ENCODE data around the gene FOXP4. TPM values are rescaled to one million over a fixed set of nuclear protein-coding genes. Genes with fewer than 3 reads are reported as not detected.

The FOXP4 gene
- total RNA-seq, 1 experiment from 2014 or later, result 1.2 TPM

DNA sequence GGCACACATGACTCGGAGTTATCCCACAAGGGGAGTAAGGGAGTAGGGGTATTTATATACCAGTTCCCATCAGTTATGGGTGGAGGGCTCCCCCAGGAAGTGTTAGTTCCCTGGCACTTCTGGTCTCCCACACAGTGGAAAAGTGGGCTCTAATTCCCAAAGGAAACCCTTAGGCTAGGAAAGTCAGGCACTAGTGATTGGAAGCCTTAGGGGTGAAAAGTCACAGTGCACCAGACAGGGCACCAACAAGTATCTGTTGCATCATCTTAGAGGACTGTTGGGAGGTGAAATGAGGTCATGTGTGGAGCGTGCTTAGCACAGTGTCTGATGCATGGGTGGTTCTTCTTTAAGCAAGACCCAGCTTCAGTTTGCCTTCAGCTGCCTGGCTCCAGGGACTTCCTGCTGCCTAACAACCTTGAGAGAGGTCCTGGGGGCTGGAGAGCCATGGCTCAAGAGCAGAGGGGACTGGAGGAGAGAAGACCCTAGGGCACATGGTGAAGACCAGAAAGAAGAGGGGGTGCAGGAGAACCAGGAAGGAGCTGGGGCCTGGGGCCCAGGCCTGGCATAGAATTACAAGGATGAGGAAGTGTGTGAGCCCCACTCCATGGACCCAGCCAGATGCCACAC, 7.5 kb upstream of the FOXP4 start:
- DNase-seq (ENCODE audit: low read depth, low spot score), result no peak
- in situ Hi-C loops (cut with HindIII; ENCODE audit: low pct_unique_long_range_greater_than_20kb, low sequenced_read_pairs), result no loop called here

DNA sequence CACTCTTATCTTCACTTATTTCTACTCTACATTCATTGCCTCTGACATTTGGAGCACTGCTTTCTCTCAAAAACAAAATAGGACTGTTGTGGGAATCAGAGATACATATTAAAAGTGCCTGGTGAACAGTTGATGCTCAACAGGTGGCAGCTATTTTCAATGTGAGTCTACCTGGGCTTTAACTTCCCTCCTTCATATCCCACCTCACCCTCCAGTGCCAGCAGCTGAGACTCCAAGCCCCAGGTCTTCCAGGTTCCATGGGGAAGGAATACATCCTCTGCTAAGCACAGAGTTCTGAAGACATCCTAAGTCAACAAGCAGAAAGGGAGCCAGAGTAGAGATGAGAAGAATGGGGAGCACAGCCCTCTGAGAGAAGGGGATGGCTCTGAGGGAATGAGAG, 7.0 kb upstream of the FOXP4 start:
- no peak for DNase-seq (ENCODE audit: low read depth, low spot score)
- in situ Hi-C loops (cut with HindIII; ENCODE audit: low pct_unique_long_range_greater_than_20kb, low sequenced_read_pairs), result no loop called here

DNA sequence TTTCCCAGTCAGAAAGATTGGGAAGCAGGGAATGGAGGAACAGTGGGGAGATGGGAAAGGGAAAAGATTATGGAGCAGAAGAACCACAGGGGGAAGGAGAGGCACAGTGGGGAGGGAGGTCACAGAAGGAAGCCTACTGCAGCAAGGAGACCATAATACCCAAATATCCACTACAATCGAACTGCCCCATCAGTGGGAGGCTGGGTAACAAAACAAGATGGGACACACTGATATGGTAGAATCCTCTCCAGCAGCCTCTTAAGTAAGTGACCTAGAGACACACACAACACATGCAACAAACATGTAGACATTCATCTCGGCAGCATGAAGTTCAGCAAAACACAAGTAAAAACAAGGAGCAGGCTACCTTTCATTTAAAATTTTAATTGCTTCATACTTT, 4.8 kb upstream of the FOXP4 start:
- in situ Hi-C loops (cut with HindIII; ENCODE audit: low pct_unique_long_range_greater_than_20kb, low sequenced_read_pairs), result no loop called here
- no peak for DNase-seq (ENCODE audit: low read depth, low spot score)

DNA sequence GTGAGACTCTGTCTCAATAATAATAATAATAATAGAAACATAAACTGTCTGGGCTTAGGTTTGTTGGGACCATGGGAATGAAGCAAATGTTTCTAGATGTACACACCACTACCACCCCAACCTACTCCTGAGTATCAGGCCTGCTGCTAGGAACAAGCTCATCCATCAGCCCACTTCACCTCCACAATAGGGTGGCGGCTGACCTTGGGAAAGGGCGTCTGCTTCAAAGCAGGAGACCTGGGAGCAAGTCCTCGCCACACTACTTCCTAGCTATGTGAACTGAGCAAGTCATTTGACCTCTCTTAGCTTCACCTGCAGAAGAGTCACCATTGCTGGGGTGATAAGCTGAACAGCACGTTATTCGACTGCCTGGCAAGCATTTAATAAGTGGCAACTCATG, 3.1 kb upstream of the FOXP4 start:
- no peak for DNase-seq (ENCODE audit: low read depth, low spot score)
- in situ Hi-C loops (cut with HindIII; ENCODE audit: low pct_unique_long_range_greater_than_20kb, low sequenced_read_pairs), result no loop called here

DNA sequence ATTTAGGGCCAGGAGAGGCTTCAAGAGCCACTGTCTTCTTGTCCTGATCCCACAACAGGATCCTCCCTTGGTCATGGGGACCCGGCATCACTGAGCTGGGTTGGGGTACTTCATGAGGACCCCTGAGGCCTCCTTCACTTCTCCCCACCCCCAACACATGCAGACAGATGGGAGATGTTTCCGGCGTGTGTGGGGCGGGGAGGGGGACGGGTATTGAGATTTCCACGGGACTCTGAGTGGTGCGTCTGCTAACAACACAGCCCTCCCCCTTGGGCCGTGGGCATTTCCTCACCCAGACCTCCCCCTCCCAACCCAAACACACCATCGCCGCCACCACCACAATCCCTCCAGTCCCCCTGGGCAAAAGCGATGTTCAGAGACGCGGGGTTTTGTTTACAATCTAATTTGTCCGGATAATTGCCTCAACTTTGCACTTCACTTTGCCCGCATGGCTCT, 906 bp upstream of the FOXP4 start:
- DNase-seq (ENCODE audit: low read depth, low spot score), result no peak
- in situ Hi-C loops (cut with HindIII; ENCODE audit: low pct_unique_long_range_greater_than_20kb, low sequenced_read_pairs), result no loop called here

DNA sequence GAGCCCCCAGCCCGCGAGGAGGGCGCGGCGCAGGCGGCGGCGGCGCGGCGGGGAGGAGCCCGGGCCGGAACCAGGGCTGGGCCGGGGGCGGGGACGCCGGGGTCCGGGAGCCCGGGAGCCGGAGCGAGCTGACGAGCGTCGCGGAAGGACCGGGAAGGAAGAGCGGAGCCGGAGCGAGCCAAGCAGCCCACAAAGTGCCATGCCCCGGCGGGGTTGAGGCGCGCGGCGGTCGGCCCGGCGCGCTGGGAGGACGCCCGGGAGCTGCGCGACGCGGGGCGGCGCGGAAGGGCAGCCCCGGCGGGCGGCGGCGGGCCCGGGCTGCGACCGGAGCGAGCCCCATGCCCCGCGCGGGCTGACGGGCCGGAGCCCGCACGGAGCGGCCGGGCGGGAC, 289 bp downstream of the FOXP4 start:
- in situ Hi-C loops (cut with HindIII; ENCODE audit: low pct_unique_long_range_greater_than_20kb, low sequenced_read_pairs), result no loop called here
- no peak for DNase-seq (ENCODE audit: low read depth, low spot score)

DNA sequence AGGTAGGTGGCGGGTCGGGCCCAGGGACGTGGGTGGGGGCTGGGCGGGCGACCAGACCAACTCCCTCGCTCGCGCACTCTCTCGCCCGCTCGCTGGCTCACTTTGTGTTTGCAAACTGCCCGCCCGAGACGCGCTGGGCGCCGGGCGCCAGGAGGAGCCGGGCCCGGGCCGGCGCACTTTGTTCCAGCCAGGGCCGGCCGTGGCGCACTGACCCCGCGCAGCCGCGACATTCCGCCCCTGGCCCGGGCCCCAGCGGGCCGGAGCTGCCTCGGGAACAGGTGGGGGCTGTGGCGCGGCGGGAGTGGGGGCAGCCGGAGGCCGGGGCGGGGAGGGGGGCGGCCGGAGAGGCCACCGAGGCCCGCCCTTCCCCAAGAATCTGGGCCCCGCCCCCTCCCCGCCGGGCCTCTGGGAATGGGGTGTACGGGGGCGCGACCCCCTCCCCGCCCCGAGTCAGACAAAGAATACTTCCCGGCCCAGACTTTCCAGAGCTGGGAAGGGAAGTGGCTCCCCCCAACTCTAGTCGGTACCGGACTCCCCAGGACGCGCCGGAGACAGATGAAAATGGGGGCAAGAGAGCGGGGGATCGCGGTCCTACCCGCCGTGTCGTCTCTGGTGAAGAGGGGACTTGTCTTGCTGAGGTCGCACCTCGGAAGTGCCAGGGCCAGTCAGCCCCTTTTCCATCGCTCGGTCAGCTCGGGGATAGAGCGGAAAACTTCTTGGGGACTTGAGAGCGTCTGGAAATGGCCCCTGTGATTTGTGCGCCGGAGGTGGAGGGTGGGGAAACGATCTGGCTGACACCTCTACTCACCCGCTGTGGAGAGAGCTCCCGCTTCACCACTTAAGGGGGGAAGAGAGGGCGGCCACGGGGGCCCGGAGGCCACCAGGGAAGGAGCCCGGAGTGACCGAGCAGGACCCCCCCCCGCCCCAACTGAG, 951 bp downstream of the FOXP4 start:
- DNase-seq (ENCODE audit: low read depth, low spot score), result peak; percentile 20
- in situ Hi-C loops (cut with HindIII; ENCODE audit: low pct_unique_long_range_greater_than_20kb, low sequenced_read_pairs), result no loop called here

DNA sequence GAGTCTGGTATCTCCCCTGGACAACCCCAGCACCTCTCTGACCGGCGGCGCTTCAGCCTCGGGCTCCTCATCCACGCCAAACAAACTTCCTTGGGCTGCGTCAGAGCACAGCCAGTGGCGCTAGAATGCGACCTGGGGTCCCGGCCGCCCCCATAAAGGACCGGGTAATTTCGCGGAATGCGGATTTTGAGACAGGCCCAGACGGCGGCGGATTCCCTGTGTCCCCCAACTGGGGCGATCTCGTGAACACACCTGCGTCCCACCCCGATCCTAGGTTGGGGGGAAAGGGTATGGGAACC, 1.6 kb downstream of the FOXP4 start:
- no peak for DNase-seq (ENCODE audit: low read depth, low spot score)
- in situ Hi-C loops (cut with HindIII; ENCODE audit: low pct_unique_long_range_greater_than_20kb, low sequenced_read_pairs), result no loop called here

DNA sequence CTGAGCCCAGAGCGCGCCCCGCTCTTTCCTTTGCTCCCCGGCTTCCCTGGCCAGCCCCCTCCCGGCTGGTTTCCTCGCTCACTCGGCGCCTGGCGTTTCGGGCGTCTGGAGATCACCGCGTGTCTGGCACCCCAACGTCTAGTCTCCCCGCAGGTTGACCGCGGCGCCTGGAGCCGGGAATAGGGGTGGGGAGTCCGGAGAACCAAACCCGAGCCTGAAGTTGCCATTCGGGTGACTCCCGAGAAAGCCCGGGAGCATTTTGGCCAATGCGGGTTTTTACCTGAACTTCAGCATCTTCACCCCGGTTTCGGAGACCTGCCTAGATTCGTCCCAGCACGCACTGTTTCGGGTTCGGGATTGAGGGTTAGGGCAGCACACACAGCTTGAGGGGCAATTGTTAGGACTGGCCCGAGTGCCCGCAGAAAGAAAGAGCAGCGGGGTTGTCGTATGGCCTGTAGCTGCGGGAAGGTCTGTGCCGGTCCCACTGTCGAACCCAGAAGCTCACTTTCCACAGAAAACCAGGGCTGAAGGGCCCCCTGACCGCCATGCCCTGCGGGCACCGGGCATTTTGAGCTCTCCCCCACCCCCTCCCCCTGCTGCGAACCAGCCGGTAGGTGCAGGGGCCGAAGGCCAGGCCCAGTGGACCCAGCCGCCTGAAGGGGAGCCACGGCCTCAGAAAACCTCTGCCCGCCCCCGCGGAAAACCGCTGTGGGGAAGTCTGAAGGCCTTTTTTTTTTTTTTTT, 2.1 kb downstream of the FOXP4 start:
- in situ Hi-C loops (cut with HindIII; ENCODE audit: low pct_unique_long_range_greater_than_20kb, low sequenced_read_pairs), result no loop called here
- no peak for DNase-seq (ENCODE audit: low read depth, low spot score)

DNA sequence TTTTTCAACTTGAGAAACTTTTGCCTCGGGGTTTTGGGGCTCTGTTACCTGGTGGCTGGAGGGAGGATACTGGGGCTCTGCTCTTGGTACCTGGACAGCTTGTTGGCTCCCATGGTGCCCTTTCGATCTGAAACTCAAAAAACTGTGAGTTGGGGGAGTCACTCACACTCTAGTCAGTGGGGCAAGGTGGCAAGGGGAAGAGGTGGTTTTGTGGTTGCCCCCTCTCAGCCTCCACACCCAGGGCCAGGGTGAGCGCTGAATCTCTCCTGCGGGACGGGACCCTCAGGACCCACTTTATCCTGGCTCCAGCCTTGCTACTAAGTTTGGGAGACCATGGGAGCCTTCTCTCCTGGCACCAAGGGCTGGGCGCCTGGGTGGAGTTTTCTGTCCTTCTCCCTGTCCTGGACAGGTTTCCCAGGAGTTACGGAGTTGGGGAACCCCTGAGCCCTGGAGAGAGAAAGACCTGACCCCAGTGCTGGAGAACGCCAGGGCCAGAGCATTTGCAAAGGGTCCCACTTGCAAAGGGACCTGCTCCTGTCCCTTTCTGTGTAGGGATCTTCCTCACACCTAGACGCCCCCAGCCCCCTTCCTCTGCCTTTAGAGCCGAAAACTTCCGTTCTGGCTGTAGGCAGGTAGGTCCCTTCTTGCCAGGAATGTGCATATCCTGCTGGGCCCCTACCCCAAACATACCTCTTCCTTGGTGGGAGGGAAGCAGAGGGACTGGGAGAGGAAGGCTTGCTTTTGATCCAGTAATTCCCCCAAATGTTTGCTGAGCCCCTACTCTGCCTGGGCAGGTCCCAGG, 2.9 kb downstream of the FOXP4 start:
- in situ Hi-C loops (cut with HindIII; ENCODE audit: low pct_unique_long_range_greater_than_20kb, low sequenced_read_pairs), result no loop called here
- DNase-seq (ENCODE audit: low read depth, low spot score), result no peak

DNA sequence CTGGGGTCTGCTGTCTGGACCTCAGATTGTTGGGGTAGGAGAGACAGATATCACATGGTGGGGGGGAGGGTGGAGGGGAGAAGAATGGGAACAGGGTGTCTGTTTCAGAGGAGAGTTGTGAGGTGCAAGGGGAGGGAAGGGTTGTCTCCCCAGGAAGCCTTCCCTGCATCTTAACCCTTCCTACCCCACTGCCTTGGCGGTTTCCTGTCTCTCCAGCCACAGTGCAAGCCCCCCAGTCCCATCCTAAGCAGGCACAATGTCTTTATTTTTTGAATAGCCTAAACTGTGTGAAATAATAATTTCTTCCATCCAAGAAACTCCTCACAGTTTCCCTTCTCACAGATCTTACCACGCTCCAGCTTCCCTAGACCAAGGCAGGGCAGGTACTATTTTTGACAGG, 3.5 kb downstream of the FOXP4 start:
- in situ Hi-C loops (cut with HindIII; ENCODE audit: low pct_unique_long_range_greater_than_20kb, low sequenced_read_pairs), result no loop called here
- no peak for DNase-seq (ENCODE audit: low read depth, low spot score)

DNA sequence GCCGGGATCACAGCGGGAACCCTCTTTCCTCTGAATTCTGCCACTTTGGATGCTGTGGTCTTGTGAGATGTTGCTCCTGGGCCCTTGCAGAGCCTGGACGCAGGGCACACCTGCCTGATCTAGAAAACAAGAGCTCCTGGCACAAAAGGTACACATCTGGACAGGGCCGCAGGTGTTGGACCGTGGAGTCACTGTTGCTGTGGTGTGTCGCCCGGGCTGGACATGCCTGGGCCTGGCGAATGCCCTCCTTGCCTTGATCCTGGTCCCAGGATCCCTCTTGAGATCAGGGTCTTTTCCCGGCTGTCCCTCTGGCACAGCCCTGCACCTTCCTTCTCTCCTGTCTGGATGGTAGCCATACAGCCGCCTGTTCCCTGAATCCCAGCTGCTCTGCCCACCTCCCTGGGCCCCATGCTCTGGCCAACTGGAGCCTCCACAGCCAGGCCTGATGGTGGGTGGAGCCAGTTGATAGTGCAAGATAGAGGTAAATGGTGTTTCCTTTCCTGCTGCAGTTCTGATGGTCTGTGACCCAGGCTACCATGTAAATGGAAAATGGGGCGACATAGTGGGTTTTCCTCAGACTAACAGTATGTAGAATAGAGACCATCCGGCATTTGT, 5.0 kb downstream of the FOXP4 start:
- in situ Hi-C loops (cut with HindIII; ENCODE audit: low pct_unique_long_range_greater_than_20kb, low sequenced_read_pairs), result no loop called here
- DNase-seq (ENCODE audit: low read depth, low spot score), result no peak

DNA sequence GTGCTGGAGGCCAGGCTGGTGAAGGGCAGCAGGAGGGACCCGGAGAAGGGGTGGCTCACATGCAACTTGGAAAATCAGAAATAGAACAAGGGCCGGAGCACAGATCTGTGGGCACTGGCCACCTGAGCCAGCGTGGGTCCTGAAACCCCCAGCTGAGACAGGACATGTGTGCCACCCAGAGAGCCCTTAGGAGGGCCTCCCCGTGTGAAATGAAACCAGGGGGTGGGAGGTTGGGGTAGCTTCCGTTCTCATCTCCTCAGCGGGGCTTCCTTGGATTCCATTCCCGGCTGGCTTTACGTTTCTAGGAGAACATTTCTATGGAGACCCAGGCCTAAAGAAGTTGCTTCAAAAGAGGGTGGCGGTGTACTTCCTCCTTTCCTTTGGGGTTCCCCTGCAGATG, 5.7 kb downstream of the FOXP4 start:
- DNase-seq (ENCODE audit: low read depth, low spot score), result no peak
- in situ Hi-C loops (cut with HindIII; ENCODE audit: low pct_unique_long_range_greater_than_20kb, low sequenced_read_pairs), result no loop called here

DNA sequence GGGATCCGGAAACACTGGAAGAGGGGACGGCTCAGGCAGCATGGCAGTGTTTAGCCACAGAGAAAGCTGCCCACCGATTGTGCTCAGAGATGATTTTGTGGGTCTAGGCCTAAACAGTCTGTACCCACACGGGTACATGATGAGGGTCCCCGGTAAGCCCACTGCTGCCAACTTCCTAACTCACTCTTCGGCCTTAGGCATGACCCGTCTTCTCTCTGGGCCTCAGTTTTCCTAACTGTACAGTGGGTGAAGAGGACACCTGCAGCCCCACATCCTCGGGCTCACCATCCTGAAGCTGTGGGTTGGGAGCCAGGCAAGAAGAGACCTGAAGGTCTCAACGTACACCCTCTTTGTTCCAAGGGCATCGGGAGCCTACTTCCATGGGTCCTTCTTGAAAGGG, 6.5 kb downstream of the FOXP4 start:
- in situ Hi-C loops (cut with HindIII; ENCODE audit: low pct_unique_long_range_greater_than_20kb, low sequenced_read_pairs), result no loop called here
- no peak for DNase-seq (ENCODE audit: low read depth, low spot score)

DNA sequence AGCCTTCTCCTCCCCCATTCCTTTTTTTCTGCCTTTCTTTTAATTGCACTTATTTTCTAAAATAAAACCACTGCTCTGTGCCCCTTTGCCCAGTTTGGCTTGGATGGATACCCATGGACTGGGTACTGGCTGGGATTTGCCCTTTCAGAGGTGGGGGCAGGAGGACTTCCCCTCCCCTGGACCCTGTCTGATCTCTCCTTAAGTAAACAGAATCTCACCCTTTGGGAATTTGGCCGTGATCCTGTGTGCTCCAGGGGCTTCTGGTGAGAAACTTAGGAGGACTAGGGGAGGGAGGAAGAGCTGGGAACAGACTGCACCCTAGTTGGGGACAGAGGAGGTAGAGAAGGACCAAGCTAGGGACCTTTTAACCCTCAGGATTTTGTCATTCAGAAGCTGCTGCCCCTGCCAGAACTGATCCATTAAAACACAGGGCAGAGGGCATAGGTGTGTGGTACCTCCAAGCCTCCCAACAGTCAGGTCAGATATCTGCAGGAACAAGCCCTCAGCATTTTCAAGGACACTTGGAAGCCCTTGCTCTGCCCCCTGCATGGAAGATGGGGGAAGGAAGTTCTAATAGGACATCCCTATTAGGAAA, 7.3 kb downstream of the FOXP4 start:
- in situ Hi-C loops (cut with HindIII; ENCODE audit: low pct_unique_long_range_greater_than_20kb, low sequenced_read_pairs), result no loop called here

DNA sequence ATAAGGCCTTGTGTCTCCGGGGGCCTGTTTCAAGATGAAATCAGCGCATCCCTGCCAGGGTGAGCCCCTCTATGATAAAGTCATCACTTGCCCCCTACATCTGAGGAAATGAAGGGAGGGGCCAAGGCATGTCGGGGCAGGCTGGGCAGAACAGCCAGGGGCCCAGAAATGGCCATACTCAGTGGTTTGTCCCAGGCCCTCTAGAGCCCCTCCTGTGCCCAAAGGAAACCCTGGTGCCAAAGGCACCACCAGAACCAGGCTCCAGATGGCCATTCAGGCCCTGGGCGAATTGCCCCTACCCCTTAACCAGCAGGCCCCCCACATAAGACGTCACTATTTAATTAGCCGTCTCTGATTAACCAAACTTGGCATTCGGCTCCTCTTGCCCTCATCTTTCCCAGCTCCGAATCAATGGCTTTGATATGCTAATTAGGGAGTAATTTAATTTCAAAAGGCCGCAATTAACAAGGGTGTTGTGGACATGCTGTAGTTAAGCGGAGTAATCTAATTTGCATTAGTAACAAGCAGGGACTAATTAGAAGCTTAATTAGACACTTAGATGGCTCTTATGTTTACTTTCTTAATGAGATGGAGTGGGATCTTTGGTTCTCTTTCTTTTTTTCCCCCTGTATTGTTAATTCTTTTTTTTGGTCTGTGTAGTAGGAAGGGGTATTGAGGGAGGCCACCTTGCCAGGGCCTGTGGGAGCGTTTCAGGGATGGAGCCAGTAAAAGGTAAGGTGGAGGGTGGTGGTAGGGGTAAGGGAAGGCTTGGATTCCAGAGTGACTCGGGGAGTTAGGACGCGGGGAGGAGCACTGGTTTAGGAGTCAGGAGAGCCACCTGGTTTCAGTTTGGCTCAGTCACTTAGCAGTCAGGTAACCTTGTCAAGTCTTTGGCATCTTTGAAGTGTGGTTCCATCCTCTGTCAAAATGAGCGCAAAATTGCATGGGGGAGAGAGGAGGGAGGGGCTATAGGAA, 9.4 kb downstream of the FOXP4 start:
- in situ Hi-C loops (cut with HindIII; ENCODE audit: low pct_unique_long_range_greater_than_20kb, low sequenced_read_pairs), result no loop called here
- no peak for DNase-seq (ENCODE audit: low read depth, low spot score)

More for the DNA sequence above, 7.3 kb downstream of the FOXP4 start:
- DNase-seq (ENCODE audit: low read depth, low spot score), result no peak

Data from SK-MEL-5 (cell line).